Measurements from ENCODE around the gene SRMS.

Gene SRMS

GRCh38 chr20:63538204-63539091, 9.1 kb downstream of the SRMS start:
- no peak for DNase-seq (ENCODE audit: low read depth in 2 of 2)

- peak; percentile 40 to 43 for DNase-seq (ENCODE audit: low read depth in 2 of 2)
These were observed 9.9 kb downstream of the SRMS start for GRCh38 chr20:63537525-63538203.

- no peak for DNase-seq (ENCODE audit: low read depth in 2 of 2)
These were observed 10.5 kb downstream of the SRMS start, which contains the start of gene PTK6 for GRCh38 chr20:63536997-63537524. Gene PTK6, minus strand, starts transcription at chr20:63537376. Its CDS starts 62 bp downstream, at chr20:63537314.

GRCh38 chr20:63536241-63536977, 11.1 kb downstream of the SRMS start:
- DNase-seq (ENCODE audit: low read depth in 2 of 2) = no peak

GRCh38 chr20:63534831-63535651, 12.5 kb downstream of the SRMS start:
- DNase-seq (ENCODE audit: low read depth in 2 of 2) = no peak

- no peak for DNase-seq (ENCODE audit: low read depth in 2 of 2)
These were observed 13.1 kb downstream of the SRMS start for GRCh38 chr20:63534427-63534830.

- DNase-seq (ENCODE audit: low read depth in 2 of 2) = no peak
These were observed 13.6 kb downstream of the SRMS start for GRCh38 chr20:63533871-63534393.

- no peak for DNase-seq (ENCODE audit: low read depth in 2 of 2)
These were observed 14.2 kb downstream of the SRMS start for GRCh38 chr20:63533388-63533787.

- DNase-seq (ENCODE audit: low read depth in 2 of 2) = no peak
These were observed 15.0 kb downstream of the SRMS start for GRCh38 chr20:63532449-63532971.

GRCh38 chr20:63531686-63532448, 15.7 kb downstream of the SRMS start:
- no peak for DNase-seq (ENCODE audit: low read depth in 2 of 2)

GRCh38 chr20:63530788-63531160, 16.8 kb downstream of the SRMS start:
- no peak for DNase-seq (ENCODE audit: low read depth in 2 of 2)

GRCh38 chr20:63529861-63530787, 17.4 kb downstream of the SRMS start:
- no peak for DNase-seq (ENCODE audit: low read depth in 2 of 2)

GRCh38 chr20:63529180-63529860, 18.2 kb downstream of the SRMS start:
- DNase-seq (ENCODE audit: low read depth in 2 of 2) = no peak

- no peak for DNase-seq (ENCODE audit: low read depth in 2 of 2)
These were observed 20.4 kb downstream of the SRMS start for GRCh38 chr20:63527184-63527583.

- no peak for DNase-seq (ENCODE audit: low read depth in 2 of 2)
These were observed 21.6 kb downstream of the SRMS start for GRCh38 chr20:63525971-63526370.

GRCh38 chr20:63525185-63525584, 22.4 kb downstream of the SRMS start:
- no peak for DNase-seq (ENCODE audit: low read depth in 2 of 2)

- DNase-seq (ENCODE audit: low read depth in 2 of 2) = no peak
These were observed 24.5 kb downstream of the SRMS start for GRCh38 chr20:63522981-63523611.
